ENCODE data around the gene KHDRBS2.

The KHDRBS2 gene

DNA sequence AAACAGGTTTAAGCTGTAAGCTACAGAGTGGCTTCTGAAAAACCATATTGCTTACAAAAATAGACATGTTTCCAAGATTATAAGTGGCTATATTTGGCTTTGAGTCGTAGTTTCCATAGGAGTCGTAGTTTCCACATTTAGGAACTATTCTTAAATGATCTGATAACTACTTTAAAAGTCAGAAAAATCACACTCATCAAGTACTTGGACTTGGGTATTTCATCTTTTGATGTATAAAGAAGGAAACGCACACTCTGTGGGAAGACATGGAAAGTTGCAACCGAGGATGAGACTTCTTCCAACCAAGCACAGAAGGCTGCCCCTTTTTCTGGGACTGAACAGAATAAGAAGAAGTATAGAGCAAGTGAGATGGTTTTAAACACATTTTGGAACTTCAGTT, 118.3 kb downstream of the KHDRBS2 start:
- H3K4me2 ChIP-seq (ENCODE audit: insufficient read depth, low read length, poor library complexity, severe bottlenecking) = no peak overlapping the region
- H2BK5ac ChIP-seq (ENCODE audit: low read length) = no peak overlapping the region
- H3K9ac ChIP-seq (ENCODE audit: low read depth, low read length, poor library complexity) = no peak overlapping the region
- H3K27me3 ChIP-seq (ENCODE audit: control insufficient read depth in 3 of 3, insufficient read depth in 3 of 3, low read depth in 1 of 3, low read length in 3 of 3) = no peaks in the 10 kb centered on the region
- no peaks in the 10 kb centered on the region for H3K4me1 ChIP-seq (ENCODE audit: control insufficient read depth in 2 of 2, insufficient read depth in 1 of 2, low read depth in 1 of 2, low read length in 2 of 2)
- H2BK15ac ChIP-seq (ENCODE audit: low read length) = no peak overlapping the region
- no peak overlapping the region for H2BK120ac ChIP-seq (ENCODE audit: low read depth, low read length)
- H3K36me3 ChIP-seq (replicated peaks in 1 of 2; ENCODE audit: control insufficient read depth in 2 of 2, insufficient read depth in 2 of 2, low read length in 2 of 2) = no peaks in the 10 kb centered on the region
- no peak overlapping the region for H2BK12ac ChIP-seq (ENCODE audit: low read length)
- H3K4ac ChIP-seq (ENCODE audit: low read length) = no peak overlapping the region
- H3K27ac ChIP-seq (replicated peaks; ENCODE audit: low read length) = no peak overlapping the region
- DNase-seq (ENCODE audit: low spot score) = no peak
- peaks cover 2% of the 10 kb centered on the region in 2 donors for H3K9me3 ChIP-seq (replicated peaks in 1 of 2; ENCODE audit: control insufficient read depth in 2 of 2, insufficient read depth in 1 of 2, low read depth in 1 of 2, low read length in 2 of 2)
- H3K4me3 ChIP-seq (ENCODE audit: low read length in 2 of 2) = no peak overlapping the region
- peaks cover 4% of the 10 kb centered on the region for H3K79me1 ChIP-seq (ENCODE audit: low read depth, low read length)
- no CpG with 5 or more reads among the region's 4 CpGs for WGBS, 2 donors (ENCODE audit: extremely low coverage in 2 of 2, insufficient read length in 2 of 2, insufficient replicate concordance in 1 of 2)
- H2AFZ ChIP-seq (ENCODE audit: low read length) = no peak overlapping the region
- no peak overlapping the region for H3K14ac ChIP-seq (ENCODE audit: low read length)
- no peak overlapping the region for H4K8ac ChIP-seq (ENCODE audit: low read depth, low read length)
- no peak overlapping the region for H3K23ac ChIP-seq (ENCODE audit: low read depth, low read length, poor library complexity)
- H3K18ac ChIP-seq (ENCODE audit: low read length) = no peak overlapping the region
- no peak overlapping the region for H2AK5ac ChIP-seq (ENCODE audit: low read depth, low read length)
- no peak overlapping the region for H4K91ac ChIP-seq (ENCODE audit: low read depth, low read length, poor library complexity)

DNA sequence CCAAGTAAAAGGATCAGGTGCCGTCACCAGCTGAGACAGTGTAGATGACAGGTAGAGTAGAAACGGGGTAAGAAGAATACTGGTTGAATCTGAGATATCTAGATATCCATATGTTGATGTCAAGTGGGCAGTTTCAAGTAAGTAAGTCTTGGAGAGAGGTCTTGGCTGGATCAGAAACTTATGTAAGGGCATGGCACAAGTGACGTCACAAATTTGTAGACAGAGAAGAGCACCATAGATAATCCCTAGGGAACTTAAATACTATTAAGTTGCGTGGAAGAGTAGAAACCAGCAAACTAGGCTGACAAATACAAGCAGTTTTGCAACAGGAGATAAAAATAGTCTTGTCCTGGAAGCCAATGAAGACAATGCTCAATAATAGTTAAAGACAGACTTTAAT, 123.2 kb downstream of the KHDRBS2 start:
- Histone ChIP-seq H3K18ac (ENCODE audit: low read length) (no peak overlapping the region), H3K27ac (replicated peaks; ENCODE audit: low read length) (no peak overlapping the region), H3K14ac (ENCODE audit: low read length) (no peak overlapping the region), H2BK12ac (ENCODE audit: low read length) (no peak overlapping the region), H3K9me3 (replicated peaks in 1 of 2; ENCODE audit: control insufficient read depth in 2 of 2, insufficient read depth in 1 of 2, low read depth in 1 of 2, low read length in 2 of 2) (peaks cover 0 to 3% of the 10 kb centered on the region in 2 donors), H3K36me3 (replicated peaks in 1 of 2; ENCODE audit: control insufficient read depth in 2 of 2, insufficient read depth in 2 of 2, low read length in 2 of 2) (no peaks in the 10 kb centered on the region), H2BK120ac (ENCODE audit: low read depth, low read length) (no peak overlapping the region), H3K79me1 (ENCODE audit: low read depth, low read length) (no peaks in the 10 kb centered on the region), H3K4me3 (ENCODE audit: low read length in 2 of 2) (no peak overlapping the region), H3K4me1 (ENCODE audit: control insufficient read depth in 2 of 2, insufficient read depth in 1 of 2, low read depth in 1 of 2, low read length in 2 of 2) (no peaks in the 10 kb centered on the region), H2AFZ (ENCODE audit: low read length) (no peak overlapping the region), H2BK15ac (ENCODE audit: low read length) (no peak overlapping the region), H3K23ac (ENCODE audit: low read depth, low read length, poor library complexity) (no peak overlapping the region), H3K27me3 (ENCODE audit: control insufficient read depth in 3 of 3, insufficient read depth in 3 of 3, low read depth in 1 of 3, low read length in 3 of 3) (no peaks in the 10 kb centered on the region), H4K8ac (ENCODE audit: low read depth, low read length) (no peak overlapping the region), H3K9ac (ENCODE audit: low read depth, low read length, poor library complexity) (no peak overlapping the region), H4K91ac (ENCODE audit: low read depth, low read length, poor library complexity) (no peak overlapping the region), H2BK5ac (ENCODE audit: low read length) (no peak overlapping the region), H2AK5ac (ENCODE audit: low read depth, low read length) (no peak overlapping the region), H3K4me2 (ENCODE audit: insufficient read depth, low read length, poor library complexity, severe bottlenecking) (no peak overlapping the region), H3K4ac (ENCODE audit: low read length) (no peak overlapping the region)
- WGBS, 2 donors (ENCODE audit: extremely low coverage in 2 of 2, insufficient read length in 2 of 2, insufficient replicate concordance in 1 of 2) = no CpG with 5 or more reads among the region's 4 CpGs
- DNase-seq (ENCODE audit: low spot score) = no peak

DNA sequence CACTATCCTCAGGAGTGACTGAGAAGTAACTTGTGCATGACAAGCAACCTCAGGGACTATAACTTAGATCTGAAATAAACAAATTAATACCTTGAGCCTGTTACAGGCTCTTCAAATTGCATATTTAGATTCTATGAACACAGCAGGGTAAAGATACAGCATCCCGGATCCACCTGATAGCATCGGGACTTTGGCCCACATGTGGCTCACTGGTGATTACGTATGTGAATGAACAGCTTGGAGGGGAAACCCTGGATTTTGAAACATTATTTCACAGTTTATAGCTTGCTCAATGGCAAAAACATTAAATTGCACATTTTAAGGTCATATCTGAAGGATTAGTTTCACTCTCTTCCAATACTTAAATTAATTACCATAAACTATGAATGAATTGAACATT, 133.2 kb downstream of the KHDRBS2 start:
- Histone ChIP-seq H3K4me3 (ENCODE audit: low read length in 2 of 2) (no peak overlapping the region), H3K9ac (ENCODE audit: low read depth, low read length, poor library complexity) (no peak overlapping the region), H3K4ac (ENCODE audit: low read length) (no peak overlapping the region), H2BK120ac (ENCODE audit: low read depth, low read length) (no peak overlapping the region), H2BK5ac (ENCODE audit: low read length) (no peak overlapping the region), H3K4me2 (ENCODE audit: insufficient read depth, low read length, poor library complexity, severe bottlenecking) (no peak overlapping the region), H4K91ac (ENCODE audit: low read depth, low read length, poor library complexity) (no peak overlapping the region), H3K36me3 (replicated peaks in 1 of 2; ENCODE audit: control insufficient read depth in 2 of 2, insufficient read depth in 2 of 2, low read length in 2 of 2) (no peaks in the 10 kb centered on the region), H2AFZ (ENCODE audit: low read length) (no peak overlapping the region), H3K27me3 (ENCODE audit: control insufficient read depth in 3 of 3, insufficient read depth in 3 of 3, low read depth in 1 of 3, low read length in 3 of 3) (no peaks in the 10 kb centered on the region), H3K4me1 (ENCODE audit: control insufficient read depth in 2 of 2, insufficient read depth in 1 of 2, low read depth in 1 of 2, low read length in 2 of 2) (no peaks in the 10 kb centered on the region), H3K23ac (ENCODE audit: low read depth, low read length, poor library complexity) (no peak overlapping the region), H3K27ac (replicated peaks; ENCODE audit: low read length) (no peak overlapping the region), H2BK15ac (ENCODE audit: low read length) (no peak overlapping the region), H3K79me1 (ENCODE audit: low read depth, low read length) (no peaks in the 10 kb centered on the region), H3K18ac (ENCODE audit: low read length) (no peak overlapping the region), H2AK5ac (ENCODE audit: low read depth, low read length) (no peak overlapping the region), H3K14ac (ENCODE audit: low read length) (no peak overlapping the region), H4K8ac (ENCODE audit: low read depth, low read length) (no peak overlapping the region), H3K9me3 (replicated peaks in 1 of 2; ENCODE audit: control insufficient read depth in 2 of 2, insufficient read depth in 1 of 2, low read depth in 1 of 2, low read length in 2 of 2) (peaks cover 0 to 3% of the 10 kb centered on the region in 2 donors), H2BK12ac (ENCODE audit: low read length) (no peak overlapping the region)
- no CpG with 5 or more reads among the region's 3 CpGs for WGBS, 2 donors (ENCODE audit: extremely low coverage in 2 of 2, insufficient read length in 2 of 2, insufficient replicate concordance in 1 of 2)
- DNase-seq (ENCODE audit: low spot score) = no peak

DNA sequence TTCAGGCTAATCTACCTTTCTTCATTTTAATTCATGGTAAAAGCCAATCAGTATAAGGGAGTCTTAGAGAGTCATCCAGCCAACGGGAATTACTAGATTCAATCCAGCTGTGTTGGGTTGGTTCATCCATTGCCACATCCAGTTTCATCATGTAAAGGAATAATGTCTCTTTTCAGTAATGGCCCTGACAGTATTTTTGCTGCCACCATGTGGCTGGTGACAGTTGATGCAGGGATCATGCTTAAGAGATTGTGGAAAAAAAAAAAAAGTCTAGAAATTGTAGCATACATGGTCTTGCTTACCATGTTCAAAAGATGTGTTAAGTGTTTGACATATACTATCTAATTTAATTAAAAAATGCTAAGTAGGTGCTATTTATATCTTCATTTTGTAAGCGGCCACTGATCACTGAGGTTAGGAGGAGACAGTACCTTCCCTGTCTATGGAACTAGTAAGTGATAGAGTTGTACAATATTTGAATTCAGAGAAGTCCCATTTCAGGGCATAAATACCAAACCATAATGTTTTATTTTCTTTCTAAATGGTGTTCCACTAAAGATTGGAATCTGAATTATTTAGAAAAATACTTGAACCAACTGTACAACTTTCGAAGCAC, 135.9 kb downstream of the KHDRBS2 start:
- Histone ChIP-seq H3K27ac (replicated peaks; ENCODE audit: low read length) (no peak overlapping the region), H3K4me2 (ENCODE audit: insufficient read depth, low read length, poor library complexity, severe bottlenecking) (no peak overlapping the region), H3K4ac (ENCODE audit: low read length) (no peak overlapping the region), H4K8ac (ENCODE audit: low read depth, low read length) (no peak overlapping the region), H3K9ac (ENCODE audit: low read depth, low read length, poor library complexity) (no peak overlapping the region), H4K91ac (ENCODE audit: low read depth, low read length, poor library complexity) (no peak overlapping the region), H3K36me3 (replicated peaks in 1 of 2; ENCODE audit: control insufficient read depth in 2 of 2, insufficient read depth in 2 of 2, low read length in 2 of 2) (no peaks in the 10 kb centered on the region), H3K18ac (ENCODE audit: low read length) (no peak overlapping the region), H2AFZ (ENCODE audit: low read length) (no peak overlapping the region), H3K14ac (ENCODE audit: low read length) (no peak overlapping the region), H3K9me3 (replicated peaks in 1 of 2; ENCODE audit: control insufficient read depth in 2 of 2, insufficient read depth in 1 of 2, low read depth in 1 of 2, low read length in 2 of 2) (no peaks in the 10 kb centered on the region), H3K4me3 (ENCODE audit: low read length in 2 of 2) (no peak overlapping the region), H2BK5ac (ENCODE audit: low read length) (no peak overlapping the region), H3K4me1 (ENCODE audit: control insufficient read depth in 2 of 2, insufficient read depth in 1 of 2, low read depth in 1 of 2, low read length in 2 of 2) (no peaks in the 10 kb centered on the region), H2AK5ac (ENCODE audit: low read depth, low read length) (no peak overlapping the region), H3K27me3 (ENCODE audit: control insufficient read depth in 3 of 3, insufficient read depth in 3 of 3, low read depth in 1 of 3, low read length in 3 of 3) (no peaks in the 10 kb centered on the region), H2BK12ac (ENCODE audit: low read length) (no peak overlapping the region), H2BK120ac (ENCODE audit: low read depth, low read length) (no peak overlapping the region), H3K23ac (ENCODE audit: low read depth, low read length, poor library complexity) (no peak overlapping the region), H3K79me1 (ENCODE audit: low read depth, low read length) (no peaks in the 10 kb centered on the region), H2BK15ac (ENCODE audit: low read length) (no peak overlapping the region)
- no CpG with 5 or more reads among the region's 3 CpGs for WGBS, 2 donors (ENCODE audit: extremely low coverage in 2 of 2, insufficient read length in 2 of 2, insufficient replicate concordance in 1 of 2)
- peak; percentile 32 for DNase-seq (ENCODE audit: low spot score)
